IPS-20b (cell line): ENCODE data around the gene MINDY3.

Source experiments
- H3K27ac ChIP-seq: one replicate; pipeline ENCODE4 v1.5.1; 2013; ENCODE audit warnings: low read length
- H3K27me3 ChIP-seq: 2 replicates; pipeline ENCODE4 v1.6.1; 2013; ENCODE audit warnings: mild to moderate bottlenecking, low read length, inconsistent platforms; ENCODE audit not compliant: insufficient read depth
- H3K36me3 ChIP-seq: 2 replicates; pipeline ENCODE4 v1.6.1; 2013; ENCODE audit warnings: low read depth, mild to moderate bottlenecking, inconsistent platforms, low read length, moderate library complexity; ENCODE audit not compliant: insufficient read depth
- H3K4me1 ChIP-seq: 2 replicates; pipeline ENCODE4 v1.6.1; 2013; ENCODE audit warnings: mild to moderate bottlenecking, control low read depth, inconsistent platforms, low read length, moderate library complexity; ENCODE audit not compliant: insufficient read depth
- H3K4me3 ChIP-seq: 2 replicates; pipeline ENCODE4 v1.5.1; 2013; ENCODE audit warnings: mild to moderate bottlenecking, low read length, inconsistent platforms
- H3K9ac ChIP-seq: 2 replicates; pipeline ENCODE4 v1.6.1; 2013; ENCODE audit warnings: low read depth, mild to moderate bottlenecking, inconsistent platforms, low read length, moderate library complexity
- H3K9me3 ChIP-seq: 2 replicates; pipeline ENCODE4 v1.6.1; 2013; ENCODE audit warnings: mild to moderate bottlenecking, low read depth, low read length, inconsistent platforms; ENCODE audit not compliant: insufficient read depth

The MINDY3 gene

GRCh38 chr10:15742102-15742501 is 118.2 kb downstream of the MINDY3 start:
- Histone ChIP-seq H3K9ac (no peak overlapping the region), H3K27me3 (no peaks in the 10 kb centered on the region), H3K36me3 (no peaks in the 10 kb centered on the region), H3K4me1 (no peaks in the 10 kb centered on the region; the same call in 1 of the 2 replicates), H3K27ac (no peak overlapping the region), H3K4me3 (no peak overlapping the region), H3K9me3 (no peaks in the 10 kb centered on the region)

GRCh38 chr10:15741581-15741980 is 118.7 kb downstream of the MINDY3 start:
- H3K4me1 ChIP-seq: no peaks in the 10 kb centered on the region; the same call in 1 of the 2 replicates

DNA sequence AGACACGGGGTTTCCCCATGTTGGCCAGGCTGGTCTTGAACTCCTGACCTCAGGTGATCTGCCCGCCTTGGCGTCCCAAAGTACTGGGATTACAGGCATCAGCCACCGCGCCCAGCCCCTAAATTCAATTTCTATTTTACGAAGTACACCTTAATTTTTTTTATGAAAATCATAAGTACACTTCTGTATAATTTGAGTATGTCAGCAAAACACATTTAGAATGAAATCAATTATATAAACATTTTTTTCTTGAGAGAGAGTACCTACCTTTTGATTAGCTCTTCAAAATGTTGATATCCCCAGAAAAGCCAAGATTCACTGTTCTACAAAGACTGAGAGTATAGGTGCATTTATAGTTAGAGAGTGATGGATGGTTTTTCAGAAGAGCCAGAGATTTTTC is 120.0 kb downstream of the MINDY3 start:
- H3K4me3 ChIP-seq: no peak overlapping the region
- no peak overlapping the region for H3K27ac ChIP-seq
- no peaks in the 10 kb centered on the region for H3K27me3 ChIP-seq
- no peak overlapping the region for H3K9ac ChIP-seq
- H3K4me1 ChIP-seq: no peaks in the 10 kb centered on the region; the same call in 1 of the 2 replicates
- H3K9me3 ChIP-seq: no peaks in the 10 kb centered on the region
- H3K36me3 ChIP-seq: no peaks in the 10 kb centered on the region

More at GRCh38 chr10:15741581-15741980, 118.7 kb downstream of the MINDY3 start:
- Histone ChIP-seq H3K27ac (no peak overlapping the region), H3K27me3 (no peaks in the 10 kb centered on the region), H3K9ac (no peak overlapping the region), H3K4me3 (no peak overlapping the region), H3K9me3 (no peaks in the 10 kb centered on the region), H3K36me3 (no peaks in the 10 kb centered on the region)

DNA sequence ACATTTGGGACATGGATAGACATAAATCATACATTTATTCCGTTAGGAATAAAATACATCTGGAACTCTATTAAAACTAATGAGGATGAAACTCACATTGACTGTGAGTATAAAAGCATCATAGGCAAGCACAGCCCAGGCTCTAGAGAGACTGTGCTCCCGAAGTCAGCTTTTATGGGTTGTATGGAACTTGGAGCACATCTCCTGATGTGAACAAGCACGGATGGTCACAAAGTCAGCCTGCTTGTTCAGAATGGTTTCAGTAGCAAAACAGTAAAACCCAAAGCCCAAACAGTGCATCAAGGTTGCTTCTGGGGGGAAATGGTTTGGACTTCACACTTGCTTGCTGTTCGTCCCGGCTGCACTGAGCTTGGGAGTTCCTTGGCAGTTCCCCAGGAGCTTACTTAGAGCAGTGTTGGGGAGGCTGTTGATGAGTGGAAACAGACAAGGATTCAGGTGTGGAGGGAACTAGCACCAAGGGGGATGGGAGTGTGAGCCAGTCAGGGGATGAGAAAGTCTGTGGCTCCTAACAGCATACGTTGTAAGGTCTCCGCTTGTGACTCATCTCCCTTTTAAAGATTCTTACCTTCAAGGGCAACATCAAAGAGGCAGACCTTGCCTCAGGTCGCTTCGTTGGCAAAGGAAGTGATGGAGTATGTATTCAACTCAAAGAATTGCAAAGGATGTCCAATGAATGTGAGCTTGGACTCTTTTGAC is 120.9 kb downstream of the MINDY3 start:
- Histone ChIP-seq H3K4me3 (no peak overlapping the region), H3K36me3 (no peaks in the 10 kb centered on the region), H3K27me3 (no peaks in the 10 kb centered on the region), H3K9ac (no peak overlapping the region), H3K9me3 (no peaks in the 10 kb centered on the region), H3K4me1 (no peaks in the 10 kb centered on the region; the same call in 1 of the 2 replicates), H3K27ac (no peak overlapping the region)

DNA sequence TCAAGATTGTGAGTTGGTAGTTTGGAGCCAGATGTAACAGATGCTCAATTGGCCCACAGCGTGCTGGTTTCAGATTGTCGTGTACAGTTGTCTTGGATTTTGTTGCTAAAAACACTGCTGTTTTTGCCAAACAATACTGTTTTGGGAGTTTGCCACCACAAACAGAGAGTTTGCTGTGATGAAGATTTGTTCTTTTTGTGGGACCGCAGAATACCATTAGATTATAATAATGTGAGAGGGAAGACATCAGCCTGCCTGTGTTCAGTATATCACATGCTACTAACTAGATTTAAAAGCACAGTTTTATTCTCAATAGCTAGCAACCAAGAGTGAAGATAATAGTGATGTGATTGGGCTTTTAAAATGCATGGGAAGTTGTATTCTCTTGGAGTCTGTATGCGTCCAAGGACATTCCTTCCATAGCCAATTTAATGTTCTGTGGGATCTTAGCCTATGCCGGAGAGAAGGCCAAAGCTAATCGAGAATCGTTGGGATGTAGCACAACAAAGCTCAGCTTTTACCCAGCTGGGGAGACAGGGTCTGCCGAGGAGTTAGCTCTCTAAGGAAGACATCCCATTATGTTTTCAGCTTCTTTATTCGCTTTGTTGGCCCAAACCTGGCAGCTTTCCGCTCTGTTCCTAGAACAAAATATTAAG is 121.9 kb downstream of the MINDY3 start:
- Histone ChIP-seq H3K4me3 (no peak overlapping the region), H3K27ac (no peak overlapping the region), H3K27me3 (no peaks in the 10 kb centered on the region), H3K36me3 (no peaks in the 10 kb centered on the region), H3K4me1 (no peaks in the 10 kb centered on the region; the same call in 1 of the 2 replicates), H3K9ac (no peak overlapping the region), H3K9me3 (no peaks in the 10 kb centered on the region; the same call in 1 of the 2 replicates)

DNA sequence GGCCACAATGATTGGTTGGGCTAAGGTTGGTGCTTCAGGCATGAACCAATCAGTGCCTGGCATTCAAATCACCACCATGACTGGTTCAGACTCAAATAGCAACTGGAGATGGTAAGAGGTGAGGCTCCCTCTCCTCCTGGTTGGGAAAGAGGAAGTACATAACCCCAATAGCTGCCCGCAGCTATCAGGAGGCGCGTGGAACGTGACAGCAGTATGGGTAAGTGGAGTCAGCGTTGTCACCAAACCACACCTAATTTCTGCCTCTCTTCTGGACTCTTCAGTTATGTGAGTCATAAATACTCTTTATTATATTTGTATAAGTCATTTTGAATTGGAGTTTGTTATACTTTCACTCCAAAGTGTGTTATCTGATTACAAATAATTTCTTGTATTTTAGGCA is 122.7 kb downstream of the MINDY3 start:
- Histone ChIP-seq H3K27ac (no peak overlapping the region), H3K9me3 (no peaks in the 10 kb centered on the region; the same call in 1 of the 2 replicates), H3K36me3 (no peaks in the 10 kb centered on the region), H3K9ac (no peak overlapping the region), H3K27me3 (no peaks in the 10 kb centered on the region), H3K4me3 (no peak overlapping the region), H3K4me1 (no peaks in the 10 kb centered on the region; the same call in 1 of the 2 replicates)

- Histone ChIP-seq H3K27me3 (no peaks in the 10 kb centered on the region), H3K9ac (no peak overlapping the region), H3K27ac (no peak overlapping the region), H3K4me1 (no peaks in the 10 kb centered on the region; the same call in 1 of the 2 replicates), H3K4me3 (no peak overlapping the region), H3K36me3 (no peaks in the 10 kb centered on the region), H3K9me3 (no peaks in the 10 kb centered on the region; the same call in 1 of the 2 replicates)
Measured at GRCh38 chr10:15735763-15736162, 124.5 kb downstream of the MINDY3 start.

GRCh38 chr10:15730341-15730740 is 130.0 kb downstream of the MINDY3 start:
- Histone ChIP-seq H3K9ac (no peak overlapping the region), H3K9me3 (no peaks in the 10 kb centered on the region; the same call in 1 of the 2 replicates), H3K36me3 (no peaks in the 10 kb centered on the region), H3K27me3 (no peaks in the 10 kb centered on the region), H3K4me3 (no peak overlapping the region), H3K4me1 (no peaks in the 10 kb centered on the region), H3K27ac (no peak overlapping the region)

- Histone ChIP-seq H3K9ac (no peak overlapping the region), H3K27me3 (no peaks in the 10 kb centered on the region), H3K36me3 (no peaks in the 10 kb centered on the region), H3K4me3 (no peak overlapping the region), H3K9me3 (no peaks in the 10 kb centered on the region; the same call in 1 of the 2 replicates), H3K27ac (no peak overlapping the region), H3K4me1 (no peaks in the 10 kb centered on the region)
Measured at GRCh38 chr10:15729890-15730289, 130.4 kb downstream of the MINDY3 start.
